D721Med (cell line): Measurements from ENCODE around the gene GABRB1.

Source experiments
- DNase-seq: peaks from one replicate; pipeline ENCODE4 v3.0.0; 2011; ENCODE audit warnings: low spot score; ENCODE audit not compliant: insufficient read length
- FAIRE-seq: peaks from 2 replicates; lab custom pipeline; 2011; peaks lifted over from hg19 to GRCh38; lab: Jason Lieb, UNC
- CTCF ChIP-seq: IDR thresholded peaks from 2 replicates; pipeline ENCODE4 v1.5.1; 2012; ENCODE audit warnings: mild to moderate bottlenecking, control low read depth; ENCODE audit not compliant: insufficient read depth; ENCODE audit errors: missing control alignments

The GABRB1 gene

DNA sequence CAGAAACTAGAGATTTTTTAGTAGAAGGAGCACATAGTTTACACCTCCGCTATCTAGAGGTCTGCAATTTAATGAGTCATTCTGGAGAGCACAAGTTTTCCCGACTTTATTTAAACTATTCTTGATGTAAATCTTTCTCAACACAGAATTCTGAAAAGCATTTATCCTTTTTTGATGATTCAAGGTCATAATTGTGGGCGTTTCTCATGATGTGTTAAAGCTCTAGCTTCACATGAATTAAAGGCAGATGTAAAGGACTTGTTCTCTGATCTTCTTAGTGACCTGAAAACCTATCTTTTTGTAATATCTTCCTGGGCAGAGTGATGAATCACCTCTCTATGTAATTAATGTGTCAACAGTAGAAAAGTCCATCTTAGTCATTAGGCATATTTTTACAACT lies 303.3 kb downstream of the GABRB1 start:
- TF ChIP-seq CTCF, result no peak
- no peak for DNase-seq
- no peak for FAIRE-seq

GRCh38 chr4:47337893-47338292 lies 306.5 kb downstream of the GABRB1 start:
- no peak for TF ChIP-seq CTCF
- FAIRE-seq, result no peak
- DNase-seq, result no peak

DNA sequence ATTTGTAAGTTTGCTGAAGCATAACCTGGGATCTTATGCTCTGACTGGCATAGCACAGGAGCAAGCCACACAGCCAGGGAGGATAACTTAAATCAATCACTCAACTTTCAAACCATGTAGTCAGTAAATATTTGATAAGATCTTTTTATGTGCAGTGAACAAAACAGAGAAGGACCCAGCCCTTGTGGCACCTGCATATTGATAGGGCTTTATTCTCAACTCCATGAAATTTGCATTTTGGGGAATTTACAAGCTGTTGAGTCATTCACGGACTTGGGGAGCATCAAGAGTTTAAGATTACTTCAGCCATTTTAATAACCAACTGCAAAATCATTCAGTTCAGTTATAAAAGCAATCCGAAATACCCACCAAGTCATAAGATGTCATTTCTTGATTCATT lies 309.5 kb downstream of the GABRB1 start:
- TF ChIP-seq CTCF, result no peak
- DNase-seq, result no peak
- FAIRE-seq, result no peak

- no peak for FAIRE-seq
- TF ChIP-seq CTCF, result no peak
- no peak for DNase-seq
Measured at GRCh38 chr4:47342796-47343195, 311.4 kb downstream of the GABRB1 start.

GRCh38 chr4:47349326-47349725 lies 318.0 kb downstream of the GABRB1 start:
- no peak for FAIRE-seq
- no peak for TF ChIP-seq CTCF
- DNase-seq, result no peak

DNA sequence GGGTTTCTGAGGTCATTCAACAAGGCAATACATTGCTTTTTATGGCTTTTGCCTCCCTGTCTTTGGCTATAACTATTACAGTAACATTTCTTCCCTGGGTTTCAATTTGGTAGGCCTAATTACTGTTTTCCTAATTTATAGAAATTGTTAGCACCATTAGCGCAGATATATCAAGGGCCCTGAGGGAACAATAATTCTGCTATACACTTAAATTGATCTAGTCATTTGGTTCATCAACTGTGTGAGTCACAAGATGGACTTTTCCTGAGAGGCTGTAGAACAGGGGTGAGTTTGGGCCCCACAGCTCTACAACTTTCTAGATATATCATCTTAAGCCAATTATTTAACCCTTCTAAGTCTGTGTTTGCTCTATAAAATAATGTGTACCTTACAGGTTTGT lies 324.2 kb downstream of the GABRB1 start:
- no peak for TF ChIP-seq CTCF
- FAIRE-seq (no peak), DNase-seq (no peak)

- no peak for TF ChIP-seq CTCF
- FAIRE-seq (peak; percentile 64), DNase-seq (no peak)
Measured at GRCh38 chr4:47359891-47360290, 328.5 kb downstream of the GABRB1 start.
